Measurements from ENCODE around the gene SEPTIN7.

GRCh38 chr7:35755711-35756110, 45.1 kb upstream of the SEPTIN7 start:
- TF ChIP-seq CTCF (IDR thresholded peaks at IDR 0.05; ENCODE audit: borderline replicate concordance, extremely low read depth, low read length, poor library complexity, severe bottlenecking) (no peak), EZH2 (IDR thresholded peaks at IDR 0.05; ENCODE audit: borderline replicate concordance, low read depth, low read length, severe bottlenecking) (no peak)
